MM.1S (cell line): ENCODE data around the gene PLIN1.

Source experiments
- EZH2phosphoT487 ChIP-seq: fragments of 300-600 bp; sonication (generic); IDR thresholded peaks from 2 replicates; pipeline ENCODE4 v1.6.1; 2018; ENCODE audit warnings: antibody characterized with exemption, low read length
- TF ChIP-seq, protein P1 (sequence below): fragments of 300-600 bp; sonication (generic); IDR thresholded peaks from 2 replicates; pipeline ENCODE4 v1.5.1; 2016; ENCODE audit warnings: antibody characterized with exemption, low read length, mixed read lengths

- TF ChIP-seq, protein P1, sequence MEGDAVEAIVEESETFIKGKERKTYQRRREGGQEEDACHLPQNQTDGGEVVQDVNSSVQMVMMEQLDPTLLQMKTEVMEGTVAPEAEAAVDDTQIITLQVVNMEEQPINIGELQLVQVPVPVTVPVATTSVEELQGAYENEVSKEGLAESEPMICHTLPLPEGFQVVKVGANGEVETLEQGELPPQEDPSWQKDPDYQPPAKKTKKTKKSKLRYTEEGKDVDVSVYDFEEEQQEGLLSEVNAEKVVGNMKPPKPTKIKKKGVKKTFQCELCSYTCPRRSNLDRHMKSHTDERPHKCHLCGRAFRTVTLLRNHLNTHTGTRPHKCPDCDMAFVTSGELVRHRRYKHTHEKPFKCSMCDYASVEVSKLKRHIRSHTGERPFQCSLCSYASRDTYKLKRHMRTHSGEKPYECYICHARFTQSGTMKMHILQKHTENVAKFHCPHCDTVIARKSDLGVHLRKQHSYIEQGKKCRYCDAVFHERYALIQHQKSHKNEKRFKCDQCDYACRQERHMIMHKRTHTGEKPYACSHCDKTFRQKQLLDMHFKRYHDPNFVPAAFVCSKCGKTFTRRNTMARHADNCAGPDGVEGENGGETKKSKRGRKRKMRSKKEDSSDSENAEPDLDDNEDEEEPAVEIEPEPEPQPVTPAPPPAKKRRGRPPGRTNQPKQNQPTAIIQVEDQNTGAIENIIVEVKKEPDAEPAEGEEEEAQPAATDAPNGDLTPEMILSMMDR: no peak
- TF ChIP-seq EZH2phosphoT487: no peak
Measured at GRCh38 chr15:89669309-89669865, 9.8 kb downstream of the PLIN1 start.
